Measurements from ENCODE around the gene PPA2.

GRCh38 chr4:105458001-105458400, 15.9 kb downstream of the PPA2 start:
- no peak for TF ChIP-seq CTCF (IDR thresholded peaks at IDR 0.05; ENCODE audit: insufficient read depth, low read length)
- TF ChIP-seq SPI1 (IDR thresholded peaks at IDR 0.05; ENCODE audit: borderline replicate concordance, low read depth): no peak
- no peak for TF ChIP-seq POLR2AphosphoS5 (IDR thresholded peaks at IDR 0.05; ENCODE audit: low read depth)
- no peak for TF ChIP-seq REST (IDR thresholded peaks at IDR 0.05; ENCODE audit: insufficient replicate concordance, low read depth)

All from HL-60 (cell line).